NCI-H446 treated with DMSO at 0.1 percent for 48 hours (cell line): Measurements from ENCODE around the gene IGF2R.
"Not testable (repeated sequence)": the region's sequence is repeated elsewhere in the genome, so short reads cannot be mapped to it uniquely, and the experiment has no call there.

Experiments
- DNase-seq: peaks from one replicate; lab custom pipeline; 2025; lab: John Stamatoyannopoulos, UW

IGF2R gene

GRCh38 chr6:160138839-160139419 is 170.0 kb downstream of the IGF2R start:
- no peak for DNase-seq

GRCh38 chr6:160139420-160139851 is 170.6 kb downstream of the IGF2R start:
- DNase-seq, result no peak

GRCh38 chr6:160140493-160140892 is 171.6 kb downstream of the IGF2R start:
- DNase-seq, result not testable (repeated sequence)

- DNase-seq, result no peak
Observed at GRCh38 chr6:160141001-160141726, 172.3 kb downstream of the IGF2R start.

GRCh38 chr6:160142115-160142715 is 173.3 kb downstream of the IGF2R start:
- no peak for DNase-seq

GRCh38 chr6:160146454-160147145 is 177.7 kb downstream of the IGF2R start:
- no peak for DNase-seq

- DNase-seq, result no peak
Observed at GRCh38 chr6:160147146-160147536, 178.3 kb downstream of the IGF2R start.

GRCh38 chr6:160154471-160154870 is 185.6 kb downstream of the IGF2R start:
- DNase-seq, result no peak

GRCh38 chr6:160156842-160157241 is 188.0 kb downstream of the IGF2R start:
- DNase-seq, result no peak

GRCh38 chr6:160160450-160160849 is 191.6 kb downstream of the IGF2R start:
- no peak for DNase-seq
